Stomach (tissue), 4 donors: Measurements from ENCODE around the gene ALDH1L2.

Experiments
- POLR2A ChIP-seq, 4 donors: fragments of 450-650 bp; IDR thresholded peaks; one replicate each; pipeline ENCODE4 v1.6.1; 2016; ENCODE audit warnings: antibody characterized with exemption in 4 of 4, control low read depth in 2 of 4, mild to moderate bottlenecking in 1 of 4, moderate library complexity in 1 of 4
- TF ChIP-seq, protein P1 (sequence below), 7 experiments: fragments of 450-650 bp in 4 of 7; fragments of 200-600 bp in 3 of 7; sonication (generic) in 3 of 7; IDR thresholded peaks; one replicate each; pipeline ENCODE4 v1.5.1; 2016 to 2019; ENCODE audit warnings: antibody characterized with exemption in 7 of 7, control low read depth in 2 of 7, mild to moderate bottlenecking in 1 of 7

DNA sequence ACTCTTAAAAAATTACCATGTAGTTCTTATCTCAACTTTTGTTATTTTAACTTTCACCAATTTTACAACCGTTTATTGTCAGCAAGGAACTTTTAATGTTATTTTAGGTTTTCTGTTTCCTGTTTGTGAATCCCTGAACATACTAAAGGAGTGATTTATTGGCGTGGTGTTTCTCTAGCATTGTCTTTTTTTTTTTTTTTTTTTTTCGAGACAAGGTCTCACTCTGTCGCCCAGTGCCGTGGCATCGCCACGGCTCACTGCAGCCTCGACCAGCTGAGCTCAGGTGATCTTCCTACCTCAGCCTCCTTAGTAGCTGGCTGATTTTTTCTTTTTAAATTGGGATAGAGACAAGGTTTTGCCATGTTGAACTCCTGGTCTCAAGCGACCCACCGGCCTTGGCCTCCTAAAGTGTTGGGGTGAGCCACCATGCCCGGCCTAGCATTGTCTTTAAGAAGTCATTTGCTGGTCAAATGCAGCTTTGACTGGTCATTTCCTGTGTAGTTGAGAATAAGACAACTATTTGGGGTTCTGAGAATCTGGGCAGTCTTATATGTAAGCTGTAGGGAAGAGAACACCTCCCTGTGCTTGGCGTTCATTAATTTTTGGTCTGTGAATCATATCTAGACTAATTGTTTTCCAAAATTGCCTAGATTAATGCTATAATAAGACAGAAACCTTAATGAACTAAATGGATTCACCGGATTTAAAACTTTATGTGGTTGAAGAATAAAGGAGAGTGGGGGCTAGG lies 25.4 kb upstream of the ALDH1L2 start:
- TF ChIP-seq, protein P1, sequence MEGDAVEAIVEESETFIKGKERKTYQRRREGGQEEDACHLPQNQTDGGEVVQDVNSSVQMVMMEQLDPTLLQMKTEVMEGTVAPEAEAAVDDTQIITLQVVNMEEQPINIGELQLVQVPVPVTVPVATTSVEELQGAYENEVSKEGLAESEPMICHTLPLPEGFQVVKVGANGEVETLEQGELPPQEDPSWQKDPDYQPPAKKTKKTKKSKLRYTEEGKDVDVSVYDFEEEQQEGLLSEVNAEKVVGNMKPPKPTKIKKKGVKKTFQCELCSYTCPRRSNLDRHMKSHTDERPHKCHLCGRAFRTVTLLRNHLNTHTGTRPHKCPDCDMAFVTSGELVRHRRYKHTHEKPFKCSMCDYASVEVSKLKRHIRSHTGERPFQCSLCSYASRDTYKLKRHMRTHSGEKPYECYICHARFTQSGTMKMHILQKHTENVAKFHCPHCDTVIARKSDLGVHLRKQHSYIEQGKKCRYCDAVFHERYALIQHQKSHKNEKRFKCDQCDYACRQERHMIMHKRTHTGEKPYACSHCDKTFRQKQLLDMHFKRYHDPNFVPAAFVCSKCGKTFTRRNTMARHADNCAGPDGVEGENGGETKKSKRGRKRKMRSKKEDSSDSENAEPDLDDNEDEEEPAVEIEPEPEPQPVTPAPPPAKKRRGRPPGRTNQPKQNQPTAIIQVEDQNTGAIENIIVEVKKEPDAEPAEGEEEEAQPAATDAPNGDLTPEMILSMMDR (IDR thresholded peaks at IDR 0.05) = no peak
- TF ChIP-seq POLR2A (IDR thresholded peaks at IDR 0.05) = no peak
